ENCODE results near the gene SERPINB7. TPM values are rescaled to one million over a fixed set of nuclear protein-coding genes. Genes with fewer than 3 reads are reported as not detected.

The SERPINB7 gene
- total RNA-seq, 1 experiment from 2014 or later = not detected

GRCh38 chr18:63779386-63779785 lies 4.2 kb downstream of the SERPINB7 start:
- Histone ChIP-seq H3K14ac (ENCODE audit: insufficient read depth, low read length) (no peak overlapping the region), H3K27ac (ENCODE audit: insufficient read length, low read depth, low read length) (no peak overlapping the region), H3K9ac (ENCODE audit: extremely low read depth, insufficient read length, low read length) (no peak overlapping the region), H3K23ac (ENCODE audit: insufficient read length, low read depth, low read length) (no peak overlapping the region), H2BK20ac (ENCODE audit: low read depth, low read length, poor library complexity, severe bottlenecking) (no peak overlapping the region), H3T11ph (ENCODE audit: low read length) (no peak overlapping the region), H3K4me2 (ENCODE audit: insufficient read depth, insufficient read length, low read length) (no peak overlapping the region), H2BK5ac (ENCODE audit: insufficient read length, low read length) (no peak overlapping the region), H2AFZ (ENCODE audit: low read length) (no peak overlapping the region), H2BK15ac (ENCODE audit: low read depth, low read length) (no peak overlapping the region), H2AK5ac (ENCODE audit: insufficient read length, low read length) (no peak overlapping the region), H3K79me2 (ENCODE audit: insufficient read depth, low read length) (no peaks in the 10 kb centered on the region), H3K56ac (ENCODE audit: insufficient read length, low read depth, low read length) (no peak overlapping the region), H3K4me1 (ENCODE audit: insufficient read depth, low read length) (no peaks in the 10 kb centered on the region), H3K27me3 (ENCODE audit: insufficient read depth, low read length) (no peaks in the 10 kb centered on the region), H4K20me1 (ENCODE audit: control insufficient read depth, insufficient read depth, insufficient read length) (no peaks in the 10 kb centered on the region), H3K18ac (ENCODE audit: insufficient read length, low read depth, low read length) (no peak overlapping the region), H3K23me2 (ENCODE audit: insufficient read length, low read depth, low read length, poor library complexity, severe bottlenecking) (no peaks in the 10 kb centered on the region), H3K9me3 (ENCODE audit: control insufficient read depth, low read depth, low read length) (no peaks in the 10 kb centered on the region), H3K4ac (ENCODE audit: low read depth, low read length) (no peak overlapping the region), H2BK120ac (ENCODE audit: low read depth, low read length, poor library complexity, severe bottlenecking) (no peak overlapping the region), H4K91ac (ENCODE audit: insufficient read length, low read depth, low read length) (no peak overlapping the region), H4K5ac (ENCODE audit: insufficient read length, low read depth, low read length) (no peak overlapping the region), H3K79me1 (ENCODE audit: insufficient read depth, low read depth, low read length, poor library complexity, severe bottlenecking) (no peaks in the 10 kb centered on the region), H2BK12ac (ENCODE audit: insufficient read length, low read depth, low read length) (no peak overlapping the region), H4K8ac (replicated peaks; ENCODE audit: insufficient read length, low read depth, low read length) (no peak overlapping the region)
- Mint-ChIP-seq H3K4me1 (no peaks in the 10 kb centered on the region), H3K36me3 (ENCODE audit: insufficient read depth in 1 of 3, low read depth in 3 of 3) (no peaks in the 10 kb centered on the region), H3K27ac (no peak overlapping the region), H3K9me3 (no peaks in the 10 kb centered on the region), H3K27me3 (ENCODE audit: low read depth) (no peaks in the 10 kb centered on the region), H3K4me3 (no peak overlapping the region)
- no peak for DNase-seq
- WGBS (ENCODE audit: extremely low coverage, insufficient read length, low lambda C conversion rate) = no CpG with 5 or more reads among the region's 1 CpG
- no peak for TF ChIP-seq CTCF (conservative IDR thresholded peaks at IDR 0.05)

All from H9 (cell line).